Ascending aorta (tissue), 2 donors: ENCODE data around the gene LCLAT1. TPM values are rescaled to one million over a fixed set of nuclear protein-coding genes. Genes with fewer than 3 reads are reported as not detected.

Experiments used
- DNase-seq, 2 donors: peaks; one replicate each; pipeline ENCODE4 v3.0.0-alpha.2; 2019; ENCODE audit warnings: low spot score in 2 of 2
- H3K27ac ChIP-seq, 2 donors: fragments of 200-600 bp; sonication (generic); one replicate each; pipeline ENCODE4 v1.5.1; 2016 to 2017; ENCODE audit warnings: mild to moderate bottlenecking in 1 of 2
- H3K27me3 ChIP-seq: fragments of 200-600 bp; sonication (generic); one replicate; pipeline ENCODE4 v1.5.1; 2017
- H3K36me3 ChIP-seq, 2 donors: fragments of 200-600 bp; sonication (generic); one replicate each; pipeline ENCODE4 v1.5.1; 2016
- H3K4me1 ChIP-seq, 2 donors: fragments of 200-600 bp; sonication (generic); one replicate each; pipeline ENCODE4 v1.5.1; 2016 to 2017; ENCODE audit warnings: mild to moderate bottlenecking in 1 of 2
- H3K4me3 ChIP-seq, 2 donors: fragments of 200-600 bp; sonication (generic); one replicate each; pipeline ENCODE4 v1.5.1; 2016 to 2017; ENCODE audit warnings: mild to moderate bottlenecking in 1 of 2
- H3K9me3 ChIP-seq, 2 donors: fragments of 200-600 bp; sonication (generic); one replicate each; pipeline ENCODE4 v1.5.1; 2016
- CTCF ChIP-seq, 3 experiments: fragments of 200-600 bp in 2 of 3; fragments of 450-650 bp in 1 of 3; sonication (generic) in 2 of 3; IDR thresholded peaks; one replicate each; pipeline ENCODE4 v1.5.1; 2016 to 2019; ENCODE audit warnings: antibody characterized with exemption in 3 of 3, mild to moderate bottlenecking in 1 of 3, moderate library complexity in 1 of 3
- intact Hi-C: fragments of 100-400 bp; cut with DNase I; formaldehyde crosslinking; loops from one replicate; pipeline ENCODE4 v1.15.1; 2023
- total RNA-seq: library from RNA; depleted of rRNA; stranded (reverse); fragments of >200 nt; gene quantifications from one replicate; pipeline ENCODE4 v1.1.0, GENCODE V29; 2016

Gene LCLAT1
- total RNA-seq, 1 donor from 2014 or later = 9.8 TPM

- peak overlapping the region in 1 of 2 donors; percentile 87 for H3K4me3 ChIP-seq
Measured at GRCh38 chr2:30448866-30449265, 1.8 kb downstream of the LCLAT1 start.

GRCh38 chr2:30450025-30450424 is 3.0 kb downstream of the LCLAT1 start:
- H3K4me3 ChIP-seq = no peak overlapping the region
- no peaks in the 10 kb centered on the region for H3K36me3 ChIP-seq
- H3K4me1 ChIP-seq = peaks cover 4 to 5% of the 10 kb centered on the region in 2 donors
- no peaks in the 10 kb centered on the region for H3K9me3 ChIP-seq
- H3K27ac ChIP-seq = no peak overlapping the region
- no peak for DNase-seq
- no peak for TF ChIP-seq CTCF (IDR thresholded peaks at IDR 0.05)
- H3K27me3 ChIP-seq = no peaks in the 10 kb centered on the region
- intact Hi-C loops = no loop called here

More at GRCh38 chr2:30448866-30449265, 1.8 kb downstream of the LCLAT1 start:
- Histone ChIP-seq H3K27me3 (no peaks in the 10 kb centered on the region), H3K27ac (no peak overlapping the region), H3K36me3 (no peaks in the 10 kb centered on the region), H3K4me1 (peaks cover 4 to 5% of the 10 kb centered on the region in 2 donors), H3K9me3 (no peaks in the 10 kb centered on the region)
- intact Hi-C loops = loop anchor here (5.0 kb wide), 3 partner anchors 87 to 258 kb away; no protein-coding TSS in a partner anchor
- TF ChIP-seq CTCF (IDR thresholded peaks at IDR 0.05) = no peak
- DNase-seq = no peak

GRCh38 chr2:30453498-30453897 is 6.5 kb downstream of the LCLAT1 start:
- no peak overlapping the region for H3K4me3 ChIP-seq
- no peak for TF ChIP-seq CTCF (IDR thresholded peaks at IDR 0.05)
- H3K27me3 ChIP-seq = no peaks in the 10 kb centered on the region
- DNase-seq = no peak
- intact Hi-C loops = no loop called here
- no peaks in the 10 kb centered on the region for H3K4me1 ChIP-seq
- H3K36me3 ChIP-seq = no peaks in the 10 kb centered on the region
- no peaks in the 10 kb centered on the region for H3K9me3 ChIP-seq
- no peak overlapping the region for H3K27ac ChIP-seq

- DNase-seq = no peak
- no peaks in the 10 kb centered on the region for H3K36me3 ChIP-seq
- no peak overlapping the region for H3K27ac ChIP-seq
- H3K4me3 ChIP-seq = no peak overlapping the region
- intact Hi-C loops = no loop called here
- H3K9me3 ChIP-seq = no peaks in the 10 kb centered on the region
- H3K4me1 ChIP-seq = no peaks in the 10 kb centered on the region
- TF ChIP-seq CTCF (IDR thresholded peaks at IDR 0.05) = no peak
- no peaks in the 10 kb centered on the region for H3K27me3 ChIP-seq
Measured at GRCh38 chr2:30454571-30454970, 7.5 kb downstream of the LCLAT1 start.

GRCh38 chr2:30455114-30455738 is 8.2 kb downstream of the LCLAT1 start:
- Histone ChIP-seq H3K4me1 (no peaks in the 10 kb centered on the region), H3K4me3 (no peak overlapping the region), H3K27ac (no peak overlapping the region), H3K9me3 (no peaks in the 10 kb centered on the region), H3K36me3 (no peaks in the 10 kb centered on the region), H3K27me3 (no peaks in the 10 kb centered on the region)
- intact Hi-C loops = loop anchor here (5.0 kb wide), 1 partner anchor 87 kb away; no protein-coding TSS in a partner anchor
- TF ChIP-seq CTCF (IDR thresholded peaks at IDR 0.05) = no peak
- DNase-seq = no peak
